NK-92 (cell line): Measurements from ENCODE around the gene CHD2.
"Not testable (repeated sequence)": the region's sequence is repeated elsewhere in the genome, so short reads cannot be mapped to it uniquely, and the experiment has no call there.

Experiments used
- DNase-seq: peaks from one replicate; lab custom pipeline; 2025; ENCODE audit not compliant: unreplicated experiment; lab: John Stamatoyannopoulos, UW

Gene CHD2

GRCh38 chr15:93033434-93034045 is 133.4 kb downstream of the CHD2 start:
- DNase-seq: no peak

- no peak for DNase-seq
Observed at GRCh38 chr15:93034512-93034911, 134.4 kb downstream of the CHD2 start.

- DNase-seq: no peak
Observed at GRCh38 chr15:93035092-93035915, 135.2 kb downstream of the CHD2 start.

- no peak for DNase-seq
Observed at GRCh38 chr15:93035953-93036810, 136.1 kb downstream of the CHD2 start.

- no peak for DNase-seq
Observed at GRCh38 chr15:93036951-93037819, 137.1 kb downstream of the CHD2 start.

- DNase-seq: no peak
Observed at GRCh38 chr15:93037820-93038705, 137.9 kb downstream of the CHD2 start.

- DNase-seq: not testable (repeated sequence)
Observed at GRCh38 chr15:93039562-93040287, 139.6 kb downstream of the CHD2 start.

- no peak for DNase-seq
Observed at GRCh38 chr15:93040288-93041158, 140.4 kb downstream of the CHD2 start.

GRCh38 chr15:93041159-93041547 is 141.0 kb downstream of the CHD2 start:
- no peak for DNase-seq

GRCh38 chr15:93042211-93042610 is 142.1 kb downstream of the CHD2 start:
- no peak for DNase-seq

- no peak for DNase-seq
Observed at GRCh38 chr15:93042691-93043378, 142.7 kb downstream of the CHD2 start.

- DNase-seq: no peak
Observed at GRCh38 chr15:93043621-93044300, 143.6 kb downstream of the CHD2 start.

GRCh38 chr15:93044301-93045190 is 144.4 kb downstream of the CHD2 start:
- no peak for DNase-seq

- DNase-seq: no peak
Observed at GRCh38 chr15:93045191-93045785, 145.2 kb downstream of the CHD2 start.

GRCh38 chr15:93046120-93046519 is 146.0 kb downstream of the CHD2 start:
- no peak for DNase-seq

GRCh38 chr15:93046721-93047120 is 146.6 kb downstream of the CHD2 start:
- DNase-seq: no peak
